ENCODE measurements around the gene SOX5.

The SOX5 gene

DNA sequence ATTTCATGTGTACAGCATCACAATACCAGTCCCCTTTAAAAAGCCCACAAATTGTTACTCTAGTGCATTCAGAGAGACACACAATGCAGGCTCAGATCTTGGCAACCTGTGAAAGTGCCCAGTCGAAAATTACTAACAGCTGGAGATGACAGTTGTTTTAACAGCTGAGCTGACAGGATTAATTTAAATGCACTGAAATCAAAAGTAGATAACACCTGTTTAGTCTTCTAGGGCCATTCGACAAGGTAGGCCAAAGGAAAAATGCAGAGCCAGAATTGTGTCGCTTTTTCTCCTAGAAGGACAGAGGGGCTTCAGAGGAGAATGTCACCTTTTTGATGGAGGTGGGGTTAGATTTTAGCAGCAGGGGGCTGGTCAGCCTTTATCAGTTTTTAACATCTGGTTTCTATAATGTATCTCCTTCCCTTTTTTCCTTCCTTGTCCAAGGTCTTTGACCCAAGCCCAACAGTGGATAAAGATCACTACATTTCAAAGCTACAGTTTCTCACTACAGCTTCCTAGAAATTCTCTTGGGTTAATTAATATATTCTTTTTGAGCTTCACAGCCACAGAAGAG lies 139.1 kb downstream of the SOX5 start:
- DNase-seq (ENCODE audit: extremely low spot score) = no peak
- POLR2A ChIA-PET = no interaction called here
- CTCF ChIA-PET = no interaction called here

DNA sequence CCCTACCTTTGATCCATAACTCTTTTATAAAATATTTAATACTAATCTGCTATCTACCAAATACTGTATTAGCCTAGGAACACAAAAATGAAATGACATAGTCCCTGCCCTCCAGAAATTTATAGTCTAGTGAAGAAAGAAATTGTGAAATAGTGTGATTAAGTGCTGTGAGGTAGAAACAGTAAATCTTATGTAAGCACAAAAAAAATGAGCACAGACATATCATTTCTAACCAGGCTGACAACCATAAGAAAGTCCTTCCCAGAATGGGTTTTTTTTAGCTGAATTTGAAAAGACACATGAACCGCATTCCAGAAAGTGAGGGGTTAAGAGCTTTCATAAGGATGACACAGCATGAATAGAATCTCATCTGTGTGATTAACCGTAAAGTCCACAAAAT lies 145.9 kb downstream of the SOX5 start:
- DNase-seq (ENCODE audit: extremely low spot score) = no peak
- CTCF ChIA-PET = no interaction called here
- POLR2A ChIA-PET = no interaction called here
- TF ChIP-seq LEF1 (IDR thresholded peaks at IDR 0.05; ENCODE audit: borderline replicate concordance) (no peak), NFRKB (IDR thresholded peaks at IDR 0.05) (no peak), ARNT (IDR thresholded peaks at IDR 0.05) (no peak), SUZ12 (IDR thresholded peaks at IDR 0.05) (no peak), ELF4 (IDR thresholded peaks at IDR 0.05) (no peak), FOXK2 (IDR thresholded peaks at IDR 0.05) (no peak), HDGF (IDR thresholded peaks at IDR 0.05; ENCODE audit: borderline replicate concordance) (no peak), FOXM1 (IDR thresholded peaks at IDR 0.05; ENCODE audit: borderline replicate concordance) (no peak), TARDBP (IDR thresholded peaks at IDR 0.05) (no peak), SP1 (IDR thresholded peaks at IDR 0.05) (no peak), BHLHE40 (IDR thresholded peaks at IDR 0.05; ENCODE audit: borderline replicate concordance) (no peak), L3MBTL2 (conservative IDR thresholded peaks at IDR 0.05) (no peak), FOXA1 (IDR thresholded peaks at IDR 0.05) (no peak), CTBP1 (IDR thresholded peaks at IDR 0.05; ENCODE audit: borderline replicate concordance) (no peak), ZNF384 (IDR thresholded peaks at IDR 0.05) (no peak)
- TF ChIP-seq, protein P1, sequence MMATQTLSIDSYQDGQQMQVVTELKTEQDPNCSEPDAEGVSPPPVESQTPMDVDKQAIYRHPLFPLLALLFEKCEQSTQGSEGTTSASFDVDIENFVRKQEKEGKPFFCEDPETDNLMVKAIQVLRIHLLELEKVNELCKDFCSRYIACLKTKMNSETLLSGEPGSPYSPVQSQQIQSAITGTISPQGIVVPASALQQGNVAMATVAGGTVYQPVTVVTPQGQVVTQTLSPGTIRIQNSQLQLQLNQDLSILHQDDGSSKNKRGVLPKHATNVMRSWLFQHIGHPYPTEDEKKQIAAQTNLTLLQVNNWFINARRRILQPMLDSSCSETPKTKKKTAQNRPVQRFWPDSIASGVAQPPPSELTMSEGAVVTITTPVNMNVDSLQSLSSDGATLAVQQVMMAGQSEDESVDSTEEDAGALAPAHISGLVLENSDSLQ (IDR thresholded peaks at IDR 0.05) = no peak

More for the DNA sequence above, 139.1 kb downstream of the SOX5 start:
- TF ChIP-seq ARNT (IDR thresholded peaks at IDR 0.05) (no peak), LEF1 (IDR thresholded peaks at IDR 0.05; ENCODE audit: borderline replicate concordance) (no peak), NFRKB (IDR thresholded peaks at IDR 0.05) (no peak), TARDBP (IDR thresholded peaks at IDR 0.05) (no peak), ZNF384 (IDR thresholded peaks at IDR 0.05) (no peak), FOXK2 (IDR thresholded peaks at IDR 0.05) (no peak), CTBP1 (IDR thresholded peaks at IDR 0.05; ENCODE audit: borderline replicate concordance) (no peak), BHLHE40 (IDR thresholded peaks at IDR 0.05; ENCODE audit: borderline replicate concordance) (no peak), ELF4 (IDR thresholded peaks at IDR 0.05) (no peak), FOXA1 (IDR thresholded peaks at IDR 0.05) (no peak), SUZ12 (IDR thresholded peaks at IDR 0.05) (no peak), SP1 (IDR thresholded peaks at IDR 0.05) (no peak), FOXM1 (IDR thresholded peaks at IDR 0.05; ENCODE audit: borderline replicate concordance) (no peak), HDGF (IDR thresholded peaks at IDR 0.05; ENCODE audit: borderline replicate concordance) (no peak), L3MBTL2 (conservative IDR thresholded peaks at IDR 0.05) (no peak)
- TF ChIP-seq, protein P1 (IDR thresholded peaks at IDR 0.05) = no peak

DNA sequence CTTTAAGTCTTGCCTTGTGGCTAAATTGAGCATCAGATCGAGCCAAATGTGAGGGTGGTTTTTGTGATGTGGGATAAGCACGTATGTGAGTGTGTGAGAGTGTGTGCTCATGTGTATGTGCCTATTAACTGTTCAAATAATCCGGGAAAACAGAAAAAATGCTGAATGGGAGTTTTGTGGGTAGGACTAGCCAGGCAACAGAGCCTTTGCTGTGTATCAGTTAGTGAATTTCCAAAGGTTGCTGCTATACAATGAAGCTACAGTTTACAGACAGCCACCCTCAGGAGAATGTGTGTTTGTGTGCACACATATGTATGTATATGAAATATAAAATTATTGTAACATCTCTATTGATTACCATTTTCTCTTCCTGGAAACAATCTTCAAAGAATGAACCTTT lies 154.0 kb downstream of the SOX5 start:
- POLR2A ChIA-PET = no interaction called here
- DNase-seq (ENCODE audit: extremely low spot score) = no peak
- TF ChIP-seq FOXK2 (IDR thresholded peaks at IDR 0.05) (no peak), FOXA1 (IDR thresholded peaks at IDR 0.05) (no peak), ELF4 (IDR thresholded peaks at IDR 0.05) (no peak)
- CTCF ChIA-PET = no interaction called here

DNA sequence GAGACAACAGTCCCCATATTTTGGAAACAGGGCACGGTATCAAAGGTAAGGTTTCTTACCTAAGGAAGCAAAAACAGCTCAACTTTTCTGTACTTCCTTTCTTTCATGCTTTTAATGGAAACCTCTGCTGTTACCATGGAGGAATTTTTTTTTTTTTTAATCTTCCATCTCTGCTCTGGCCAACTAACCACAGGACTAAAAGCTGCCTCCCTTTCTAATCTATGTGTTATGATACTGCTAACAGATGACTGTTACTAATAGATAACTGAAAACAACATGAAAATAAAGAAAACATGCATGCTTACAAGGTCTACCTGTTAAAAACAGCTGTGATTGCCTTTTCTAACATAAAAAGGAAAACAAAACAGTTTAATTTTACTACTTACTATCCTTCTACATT lies 168.4 kb downstream of the SOX5 start:
- ChIA-PET CTCF (interaction anchor here (0.6 kb wide), 1 partner anchor 140 kb away, joined by 3 read pairs; no protein-coding TSS in a partner anchor), POLR2A (no interaction called here)
- TF ChIP-seq TARDBP (IDR thresholded peaks at IDR 0.05) = no peak
- no peak for DNase-seq (ENCODE audit: extremely low spot score)

DNA sequence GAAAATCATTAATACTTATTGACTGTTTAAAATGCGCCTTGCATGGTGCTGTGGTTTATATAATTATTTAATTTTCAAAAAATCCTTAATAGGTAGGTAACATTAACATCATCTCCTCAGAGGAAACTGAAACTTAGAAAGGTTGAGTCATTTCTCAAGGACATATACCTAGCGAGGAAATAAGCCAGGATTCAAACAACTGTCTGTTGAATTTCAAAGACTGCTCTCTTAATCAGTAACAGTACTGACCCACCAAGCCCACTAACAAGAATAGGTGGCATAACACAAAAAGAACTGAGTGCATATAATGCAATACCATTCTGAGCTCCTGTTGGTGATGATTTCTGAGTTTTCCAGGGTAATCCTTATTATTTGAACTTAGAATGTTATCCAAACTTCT lies 174.3 kb downstream of the SOX5 start:
- DNase-seq (ENCODE audit: extremely low spot score) = no peak
- ChIA-PET CTCF (no interaction called here), POLR2A (no interaction called here)
- TF ChIP-seq CTBP1 (IDR thresholded peaks at IDR 0.05; ENCODE audit: borderline replicate concordance) (no peak), SP1 (IDR thresholded peaks at IDR 0.05) (no peak), SUZ12 (IDR thresholded peaks at IDR 0.05) (no peak), ARNT (IDR thresholded peaks at IDR 0.05) (no peak), NFRKB (IDR thresholded peaks at IDR 0.05) (no peak)

DNA sequence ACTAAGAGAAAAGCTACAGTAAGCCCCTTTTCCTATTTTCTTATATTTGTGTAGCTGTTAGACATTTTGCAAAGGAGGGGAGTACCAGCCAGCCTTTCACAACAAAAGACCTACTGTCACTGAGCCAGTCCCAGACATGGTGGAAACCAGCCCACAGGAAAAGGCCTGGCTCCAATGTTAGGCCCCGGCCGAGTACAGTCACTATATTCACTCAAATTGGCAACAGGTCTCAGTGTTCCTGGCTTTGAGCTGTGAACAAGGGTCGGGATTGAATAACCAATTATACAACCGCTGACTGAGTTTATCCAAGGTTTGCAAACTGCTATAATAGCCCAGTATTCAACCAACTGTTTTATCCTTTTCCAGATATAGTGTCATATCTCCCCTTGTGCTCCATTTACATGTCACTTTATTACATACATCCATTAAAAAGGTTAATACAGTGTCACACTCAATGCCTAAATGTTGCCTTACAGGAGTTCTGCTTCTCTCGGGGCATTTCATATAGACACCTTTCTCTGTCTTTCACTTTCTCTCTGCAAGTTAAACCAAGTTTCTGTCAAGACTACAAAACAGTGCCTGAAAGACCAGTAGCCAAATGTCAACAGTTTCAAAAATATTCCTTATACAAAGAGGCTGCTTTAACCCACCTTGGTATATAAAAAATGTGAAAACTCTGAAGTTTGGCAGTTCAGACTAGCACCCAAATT lies 178.1 kb downstream of the SOX5 start:
- TF ChIP-seq L3MBTL2 (conservative IDR thresholded peaks at IDR 0.05) (no peak), BHLHE40 (IDR thresholded peaks at IDR 0.05; ENCODE audit: borderline replicate concordance) (no peak), FOXM1 (IDR thresholded peaks at IDR 0.05; ENCODE audit: borderline replicate concordance) (no peak), NFRKB (IDR thresholded peaks at IDR 0.05) (no peak), LEF1 (IDR thresholded peaks at IDR 0.05; ENCODE audit: borderline replicate concordance) (no peak), TARDBP (IDR thresholded peaks at IDR 0.05) (no peak), ELF4 (IDR thresholded peaks at IDR 0.05) (no peak), CTBP1 (IDR thresholded peaks at IDR 0.05; ENCODE audit: borderline replicate concordance) (no peak), SUZ12 (IDR thresholded peaks at IDR 0.05) (no peak), SP1 (IDR thresholded peaks at IDR 0.05) (no peak), ARNT (IDR thresholded peaks at IDR 0.05) (no peak), ZNF384 (IDR thresholded peaks at IDR 0.05) (no peak), FOXA1 (IDR thresholded peaks at IDR 0.05) (no peak)
- TF ChIP-seq, protein P1 (IDR thresholded peaks at IDR 0.05) = no peak
- DNase-seq (ENCODE audit: extremely low spot score) = no peak
- ChIA-PET POLR2A (no interaction called here), CTCF (no interaction called here)
